ENCODE measurements around the gene E2F2. TPM values are rescaled to one million over a fixed set of nuclear protein-coding genes. Genes with fewer than 3 reads are reported as not detected.

E2F2 gene
- total and polyA plus RNA-seq, 2 of the 4 experiments (the other 2 are of a cell fraction): 0.36 to 0.51 TPM

DNA sequence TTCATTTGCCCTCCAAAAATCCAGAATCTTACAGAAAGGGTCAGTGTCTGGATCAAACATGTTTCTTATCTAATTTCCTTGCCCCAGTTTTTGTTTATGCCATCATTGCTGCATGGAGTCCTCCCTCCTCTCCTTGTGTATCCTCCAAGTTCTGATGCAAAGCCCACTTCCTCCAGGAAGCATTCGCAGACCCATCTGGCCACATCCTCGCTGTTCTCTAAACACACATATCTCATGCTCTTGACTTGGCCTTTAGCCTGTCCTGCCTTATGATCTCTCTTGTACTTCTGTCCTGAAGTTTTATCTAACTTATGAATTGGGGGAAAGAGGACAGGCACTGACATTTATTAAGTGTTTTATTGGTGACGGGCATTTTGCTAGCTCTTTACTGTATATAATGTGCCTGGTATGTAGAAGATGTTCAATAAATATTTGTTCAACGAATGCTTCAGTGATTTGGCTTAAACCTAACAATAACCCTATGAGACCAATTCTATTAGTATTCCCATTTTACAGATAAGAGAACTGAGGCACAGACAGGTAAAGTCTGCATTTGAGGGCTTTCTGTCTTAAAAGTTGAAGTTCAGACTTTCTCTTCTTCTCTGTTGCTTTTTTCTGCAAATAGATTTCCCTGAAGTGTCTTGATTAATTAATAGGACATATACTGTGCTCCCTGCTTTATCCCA, 47.4 kb upstream of the E2F2 start:
- H3K9ac ChIP-seq (ENCODE audit: low read depth, low read length): peak overlapping the region; percentile 37; the same call in 1 of the 2 replicates
- intact Hi-C loops (cut with micrococcal nuclease) (loop anchor here (2.0 kb wide), 1 partner anchor 16 kb away; no protein-coding TSS in a partner anchor), in situ Hi-C loops (cut with MboI; ENCODE audit: low sequenced_read_pairs) (no loop called here), dilution Hi-C loops (cut with HindIII; ENCODE audit: low sequenced_read_pairs, unreplicated experiment) (no loop called here)
- peaks cover 28% of the 10 kb centered on the region for H3K4me1 ChIP-seq (ENCODE audit: control insufficient read depth, insufficient read depth, low read length)
- H2BK120ac ChIP-seq (ENCODE audit: low read depth, low read length): peak overlapping the region; percentile 68
- H3K4me3 ChIP-seq (ENCODE audit: insufficient read depth, low read depth, low read length): no peak overlapping the region
- peak overlapping the region; percentile 89 for H3K4ac ChIP-seq (ENCODE audit: low read depth, low read length)
- H3K79me1 ChIP-seq (ENCODE audit: low read depth in 1 of 2, low read length in 2 of 2): peaks cover 15 to 42% of the 10 kb centered on the region in 2 experiments; a peak in 3 of 4 replicates
- no peaks in the 10 kb centered on the region for H3K27me3 ChIP-seq (ENCODE audit: control insufficient read depth, insufficient read depth, low read length)
- H2AK5ac ChIP-seq (ENCODE audit: low read depth, low read length): peak overlapping the region; percentile 99
- H2BK15ac ChIP-seq (ENCODE audit: low read depth, low read length): peak overlapping the region; percentile 9; the same call in 2 of the 3 replicates
- peak overlapping the region; percentile 85 for H3K14ac ChIP-seq (replicated peaks; ENCODE audit: low read depth, low read length)
- ATAC-seq (ENCODE audit: low read depth) (no peak; the same call in 1 of the 2 replicates), DNase-seq (peak; percentile 72)
- H2BK20ac ChIP-seq (ENCODE audit: low read depth, low read length): peak overlapping the region; percentile 86
- peak overlapping the region; percentile 19 for H3K23ac ChIP-seq (ENCODE audit: low read depth, low read length)
- peak overlapping the region; percentile 79 for H2AFZ ChIP-seq (replicated peaks; ENCODE audit: low read length, poor library complexity)
- H2BK5ac ChIP-seq (ENCODE audit: low read depth, low read length, poor library complexity, severe bottlenecking): peak overlapping the region; percentile 98
- H3K9me3 ChIP-seq (ENCODE audit: control insufficient read depth, insufficient read depth, low read length): no peaks in the 10 kb centered on the region; the same call in 1 of the 2 replicates
- H4K91ac ChIP-seq (ENCODE audit: insufficient read depth, low read depth, low read length): peak overlapping the region; percentile 42
- peaks cover 26% of the 10 kb centered on the region for H3K9me1 ChIP-seq (ENCODE audit: insufficient read depth, low read length)
- CTCF ChIA-PET: interaction anchor here (0.6 kb wide), 1 partner anchor 33 kb away, joined by 4 read pairs; no protein-coding TSS in a partner anchor
- no peaks in the 10 kb centered on the region; the same call in 1 of the 2 replicates for H4K20me1 ChIP-seq (ENCODE audit: insufficient read depth, low read length)
- peak overlapping the region; percentile 81 for H3K18ac ChIP-seq (ENCODE audit: low read depth, low read length)
- POLR2A ChIA-PET (ENCODE audit: unreplicated experiment): no interaction called here
- BruUV-seq (replicated peaks): no TSS peak
- H3K56ac ChIP-seq (ENCODE audit: extremely low read depth, insufficient read depth, low read length): peak overlapping the region; percentile 51; the same call in 1 of the 2 replicates
- no peaks in the 10 kb centered on the region for H3K36me3 ChIP-seq (ENCODE audit: control insufficient read depth, insufficient read depth, low read length)
- WGBS, 2 experiments (ENCODE audit: extremely low coverage in 2 of 2, insufficient read length in 1 of 2): no CpG with 5 or more reads among the region's 4 CpGs
- H3K4me2 ChIP-seq (ENCODE audit: low read depth, low read length): peak overlapping the region; percentile 80; the same call in 1 of the 2 replicates
- peak overlapping the region; percentile 60 to 84; a peak in 3 of 4 replicates for H4K8ac ChIP-seq (ENCODE audit: low read depth in 2 of 2, low read length in 2 of 2)
- peak overlapping the region; percentile 75; the same call in 1 of the 2 replicates for H4K5ac ChIP-seq (ENCODE audit: low read depth, low read length)
- no peak overlapping the region for H2AK9ac ChIP-seq (replicated peaks; ENCODE audit: low read depth, low read length, poor library complexity)
- TF ChIP-seq RCOR1 (IDR thresholded peaks at IDR 0.05; ENCODE audit: insufficient replicate concordance, low read length) (no peak), CEBPB (IDR thresholded peaks at IDR 0.05; ENCODE audit: low read depth, low read length) (0 out of 2 replicates have a peak, but pooled peaks have one; percentile 16)
- peak overlapping the region; percentile 75 for H3K27ac ChIP-seq (ENCODE audit: insufficient read depth, low read length)

All from IMR-90 (cell line).